A673 (cell line): ENCODE data around the gene TMEM183A. TPM values are rescaled to one million over a fixed set of nuclear protein-coding genes. Genes with fewer than 3 reads are reported as not detected.
"Not testable (repeated sequence)": the region's sequence is repeated elsewhere in the genome, so short reads cannot be mapped to it uniquely, and the experiment has no call there.

Experiments
- BruUV-seq: library from RNA; stranded (reverse); fragments of 400-500 nt; replicated peaks from 2 replicates; lab custom pipeline; 2021; lab: Mats Ljungman, UMichigan
- CTCF ChIA-PET: fragments of 300-600 bp; sonication (Branson Sonifier 250); formaldehyde crosslinking; loops from one replicate; lab custom pipeline; 2022; ENCODE audit warnings: antibody characterized with exemption; lab: Charles Lee
- POLR2A ChIA-PET: fragments of 300-600 bp; sonication (Branson Sonifier 250); formaldehyde crosslinking; loops from one replicate; lab custom pipeline; 2022; ENCODE audit warnings: antibody characterized with exemption; ENCODE audit not compliant: low non-redundant PET; lab: Charles Lee
- DNase-seq: peaks from one replicate; pipeline ENCODE4 v3.0.0-alpha.2; 2015; ENCODE audit warnings: low spot score
- H3K27ac ChIP-seq: fragments of 200-600 bp; sonication (generic); 2 replicates; pipeline ENCODE4 v1.5.1; 2016; ENCODE audit warnings: mixed run types, low read depth, mild to moderate bottlenecking, mixed read lengths, antibody characterized with exemption, low read length; ENCODE audit not compliant: poor library complexity, severe bottlenecking
- H3K27me3 ChIP-seq: fragments of 200-600 bp; sonication (generic); replicated peaks from 2 replicates; pipeline ENCODE4 v1.6.1; 2017; ENCODE audit warnings: mixed run types, low read depth, mild to moderate bottlenecking, mixed read lengths, antibody characterized with exemption, low read length; ENCODE audit not compliant: insufficient read depth, poor library complexity
- H3K36me3 ChIP-seq: fragments of 200-600 bp; sonication (generic); 2 replicates; pipeline ENCODE4 v1.6.1; 2016; ENCODE audit warnings: mixed run types, mild to moderate bottlenecking, mixed read lengths, antibody characterized with exemption, low read length; ENCODE audit not compliant: insufficient read depth, poor library complexity, severe bottlenecking
- H3K4me1 ChIP-seq: fragments of 200-600 bp; sonication (generic); 2 replicates; pipeline ENCODE4 v1.6.1; 2017; ENCODE audit warnings: mixed run types, mild to moderate bottlenecking, mixed read lengths, antibody characterized with exemption, low read length; ENCODE audit not compliant: insufficient read depth, poor library complexity, severe bottlenecking
- H3K4me3 ChIP-seq: fragments of 200-600 bp; sonication (generic); 2 replicates; pipeline ENCODE4 v1.5.1; 2016; ENCODE audit warnings: low read depth, mixed run types, mild to moderate bottlenecking, mixed read lengths, low read length; ENCODE audit not compliant: poor library complexity, severe bottlenecking
- H3K9me3 ChIP-seq: fragments of 200-600 bp; sonication (generic); 2 replicates; pipeline ENCODE4 v1.6.1; 2016; ENCODE audit warnings: mixed run types, low read depth, mild to moderate bottlenecking, mixed read lengths, antibody characterized with exemption, low read length; ENCODE audit not compliant: poor library complexity, severe bottlenecking
- CTCF ChIP-seq: fragments of 300-800, 200-600 bp; sonication (generic); conservative IDR thresholded peaks from 2 replicates; pipeline ENCODE4 v1.5.1; 2017; ENCODE audit warnings: low read depth, mild to moderate bottlenecking, antibody characterized with exemption, low read length, moderate library complexity, mixed read lengths
- EZH2 ChIP-seq: fragments of 200-600 bp; sonication (generic); IDR thresholded peaks from 2 replicates; pipeline ENCODE4 v1.6.1; 2017; ENCODE audit warnings: borderline replicate concordance, low read depth, mild to moderate bottlenecking, mixed read lengths, antibody characterized with exemption, low read length; ENCODE audit not compliant: poor library complexity, severe bottlenecking
- intact Hi-C: fragments of 100-400 bp; cut with micrococcal nuclease; formaldehyde crosslinking; loops from one replicate; pipeline ENCODE4 v1.10.0; 2022; ENCODE audit not compliant: unreplicated experiment
- total RNA-seq: library from RNA; stranded (reverse); gene quantifications from 2 replicates; pipeline ENCODE4 v1.2.3, GENCODE V29; 2021

TMEM183A gene
- total RNA-seq, 1 experiment from 2014 or later, result 65.1 TPM

- TF ChIP-seq EZH2, result no peak
- TF ChIP-seq CTCF, result no peak
- Histone ChIP-seq H3K27me3 (no peaks in the 10 kb centered on the region), H3K4me3 (no peak overlapping the region), H3K27ac (no peak overlapping the region), H3K4me1 (no peaks in the 10 kb centered on the region), H3K9me3 (no peaks in the 10 kb centered on the region), H3K36me3 (peaks cover 85% of the 10 kb centered on the region)
- BruUV-seq, result no TSS peak
- POLR2A ChIA-PET, result no interaction called here
- no peak for DNase-seq
- CTCF ChIA-PET, result no interaction called here
- intact Hi-C loops, result no loop called here
Measured at GRCh38 chr1:203017692-203018091, 10.5 kb downstream of the TMEM183A start.

GRCh38 chr1:203022855-203023254 is 15.7 kb downstream of the TMEM183A start:
- H3K4me1 ChIP-seq, intact Hi-C loops, BruUV-seq, CTCF ChIA-PET, H3K4me3 ChIP-seq, H3K27ac ChIP-seq, H3K9me3 ChIP-seq, POLR2A ChIA-PET, DNase-seq, H3K27me3 ChIP-seq: not testable (repeated sequence)
- peaks cover 50% of the 10 kb centered on the region for H3K36me3 ChIP-seq

GRCh38 chr1:203025686-203026030 is 18.5 kb downstream of the TMEM183A start:
- Histone ChIP-seq H3K27ac (no peak overlapping the region), H3K27me3 (no peaks in the 10 kb centered on the region), H3K9me3 (no peaks in the 10 kb centered on the region), H3K4me1 (peaks cover 5% of the 10 kb centered on the region), H3K36me3 (peaks cover 27% of the 10 kb centered on the region), H3K4me3 (no peak overlapping the region)
- TF ChIP-seq EZH2, result no peak
- TF ChIP-seq CTCF, result no peak
- DNase-seq, result no peak
- ChIA-PET POLR2A (no interaction called here), CTCF (interaction anchor here (0.6 to 1.0 kb wide), 3 partner anchors 15 to 241 kb away, joined by 3 to 9 read pairs (median 9); no protein-coding TSS in a partner anchor)
- no TSS peak for BruUV-seq
- intact Hi-C loops, result no loop called here

- CTCF ChIA-PET, result interaction anchor here (0.6 to 1.0 kb wide), 3 partner anchors 14 to 241 kb away, joined by 3 to 9 read pairs (median 9); no protein-coding TSS in a partner anchor
- no peaks in the 10 kb centered on the region for H3K9me3 ChIP-seq
- H3K4me1 ChIP-seq, result peaks cover 5% of the 10 kb centered on the region
- no TSS peak for BruUV-seq
- H3K27me3 ChIP-seq, result no peaks in the 10 kb centered on the region
- no peak within 1 kb of the TSS for H3K27ac ChIP-seq
- TF ChIP-seq EZH2 (no peak), CTCF (no peak)
- POLR2A ChIA-PET, result no interaction called here
- intact Hi-C loops, result no loop called here
- peak within 1 kb of the TSS; percentile 55 for H3K4me3 ChIP-seq
- peak; percentile 92 for DNase-seq
- peaks cover 22% of the 10 kb centered on the region for H3K36me3 ChIP-seq
Measured at GRCh38 chr1:203026031-203026665, 19.0 kb downstream of the TMEM183A start, which contains the start of gene PPFIA4. TSS of gene PPFIA4 (plus strand) at chr1:203026491. CDS start at chr1:203039009, 12,518 bp downstream.
